GM12878 (cell line): Measurements from ENCODE around the gene TTC29. TPM values are rescaled to one million over a fixed set of nuclear protein-coding genes. Genes with fewer than 3 reads are reported as not detected.

Experiments
- ATAC-seq: fragments of 200-7000 bp; cut with Tn5 transposase; 3 replicates; pipeline ENCODE4 v1.9.1; 2020; ENCODE audit warnings: mild to moderate bottlenecking, moderate library complexity
- BruUV-seq: library from RNA; stranded (reverse); fragments of 400-500 nt; replicated peaks from 2 replicates; lab custom pipeline; 2021; lab: Mats Ljungman, UMichigan
- CTCF ChIA-PET: fragments of 300-600 bp; sonication (Branson Sonifier 250); formaldehyde crosslinking; extraction: SDS; loops from one replicate; lab custom pipeline; 2021; ENCODE audit warnings: inconsistent platforms; lab: Yijun Ruan, JAX
- POLR2A ChIA-PET: fragments of 350-600 bp; formaldehyde crosslinking; extraction: SDS; loops from one replicate; lab custom pipeline; 2021; ENCODE audit warnings: inconsistent platforms; lab: Charles Lee
- RAD21 ChIA-PET: fragments of 300-600 bp; sonication (Branson Sonifier 250); formaldehyde crosslinking; loops from one replicate; lab custom pipeline; 2023; ENCODE audit warnings: antibody characterized with exemption; ENCODE audit not compliant: unreplicated experiment; lab: Charles Lee
- SMC1A ChIA-PET: fragments of 300-600 bp; sonication (Branson Sonifier 250); formaldehyde crosslinking; loops from one replicate; lab custom pipeline; 2023; ENCODE audit not compliant: unreplicated experiment, uncharacterized antibody; lab: Charles Lee
- DNase-seq: peaks from one replicate; pipeline ENCODE4 v3.0.0-alpha.2; 2011; ENCODE audit warnings: low read depth, low spot score
- FAIRE-seq: peaks from 3 replicates; lab custom pipeline; 2011; peaks lifted over from hg19 to GRCh38; lab: Jason Lieb, UNC
- H2AFZ ChIP-seq: 2 replicates; pipeline ENCODE4 v1.6.0; 2011; ENCODE audit warnings: low read depth, low read length, control low read depth; ENCODE audit not compliant: control insufficient read depth
- H3K27ac ChIP-seq: 2 replicates; pipeline ENCODE4 v1.5.1; 2011; ENCODE audit warnings: control low read depth; ENCODE audit not compliant: control insufficient read depth, insufficient read depth
- H3K27me3 ChIP-seq, 2 experiments: replicated peaks in 1 of 2; 2 replicates each; pipeline versions ENCODE4 v1.6.0 to v1.6.1; 2011; ENCODE audit warnings: low read length in 1 of 2; ENCODE audit not compliant: control insufficient read depth in 2 of 2, insufficient read depth in 2 of 2
- H3K36me3 ChIP-seq, 2 experiments: 2 replicates each; pipeline ENCODE4 v1.5.1; 2011; ENCODE audit warnings: low read length in 1 of 2; ENCODE audit not compliant: control insufficient read depth in 2 of 2, insufficient read depth in 2 of 2
- H3K4me1 ChIP-seq: 2 replicates; pipeline ENCODE4 v1.6.1; 2011; ENCODE audit warnings: mild to moderate bottlenecking, low read length, moderate library complexity, mixed read lengths; ENCODE audit not compliant: control insufficient read depth, insufficient read depth
- H3K4me2 ChIP-seq: 2 replicates; pipeline ENCODE4 v1.6.0; 2011; ENCODE audit warnings: control low read depth; ENCODE audit not compliant: control insufficient read depth, insufficient read depth
- H3K4me3 ChIP-seq: fragments of 200-600 bp; sonication (generic); 2 replicates; pipeline ENCODE4 v1.5.1; 2016
- H3K79me2 ChIP-seq: 2 replicates; pipeline ENCODE4 v1.6.0; 2011; ENCODE audit warnings: low read length; ENCODE audit not compliant: control insufficient read depth, insufficient read depth
- H3K9ac ChIP-seq: 2 replicates; pipeline ENCODE4 v1.8.0; 2011; ENCODE audit warnings: low read length, control low read depth, mixed read lengths; ENCODE audit not compliant: control insufficient read depth, insufficient read depth
- H3K9me3 ChIP-seq: replicated peaks from 3 replicates; pipeline ENCODE4 v1.5.1; 2011; ENCODE audit warnings: mild to moderate bottlenecking, low read length; ENCODE audit not compliant: control insufficient read depth, insufficient read depth
- H4K20me1 ChIP-seq: 2 replicates; pipeline ENCODE4 v1.6.0; 2011; ENCODE audit not compliant: control insufficient read depth, insufficient read depth
- ASH2L ChIP-seq: fragments of 300-600, 200-600 bp; sonication (generic); IDR thresholded peaks from 2 replicates; pipeline ENCODE4 v1.6.1; 2017; ENCODE audit warnings: low read depth, mild to moderate bottlenecking, borderline replicate concordance
- CREB1 ChIP-seq: IDR thresholded peaks from 2 replicates; pipeline ENCODE4 v1.6.1; 2012; ENCODE audit warnings: low read depth, mild to moderate bottlenecking, inconsistent platforms
- MTA2 ChIP-seq: fragments of 450-650 bp; IDR thresholded peaks from 2 replicates; pipeline ENCODE4 v1.6.1; 2016; ENCODE audit warnings: low read depth, mild to moderate bottlenecking, moderate library complexity
- NRF1 ChIP-seq: conservative IDR thresholded peaks from 2 replicates; pipeline ENCODE4 v1.6.1; 2011; ENCODE audit warnings: mild to moderate bottlenecking, low read depth, low read length, improper control_type of control experiment
- PAX8 ChIP-seq: fragments of 450-650 bp; IDR thresholded peaks from 2 replicates; pipeline ENCODE4 v1.6.1; 2017; ENCODE audit warnings: mild to moderate bottlenecking, moderate library complexity
- SP1 ChIP-seq: IDR thresholded peaks from one replicate; pipeline ENCODE4 v1.6.1; 2011; ENCODE audit warnings: low read depth, low read length
- TCF3 ChIP-seq: IDR thresholded peaks from 2 replicates; pipeline ENCODE4 v1.6.1; 2012; ENCODE audit warnings: low read depth, mild to moderate bottlenecking, low read length, borderline replicate concordance; ENCODE audit not compliant: insufficient read depth
- ZNF207 ChIP-seq: fragments of 450-650 bp; IDR thresholded peaks from 2 replicates; pipeline ENCODE4 v1.6.1; 2014; ENCODE audit warnings: antibody characterized with exemption, mild to moderate bottlenecking, borderline replicate concordance
- WGBS: methylation state at CpG from one replicate; pipeline ENCODE4 v1.1.6; 2016; ENCODE audit warnings: low lambda C conversion rate; ENCODE audit not compliant: insufficient replicate concordance, insufficient coverage; ENCODE audit errors: missing lambda C conversion rate; 5-methylcytosine and 5-hydroxymethylcytosine counted together
- in situ Hi-C: fragments of 300-500 bp; cut with MboI; formaldehyde crosslinking; loops from 9 replicates; pipeline ENCODE4 v1.14.3; 2018; ENCODE audit warnings: mixed read lengths
- intact Hi-C: fragments of 100-400 bp; cut with micrococcal nuclease; formaldehyde crosslinking; loops from one replicate; pipeline ENCODE4 v1.14.2; 2022; ENCODE audit not compliant: unreplicated experiment
- polyA plus RNA-seq, 11 experiments: library from polyadenylated mRNA; depleted of rRNA in 4 of 11; unstranded in 6 of 11; stranded (reverse) in 5 of 11; fragments of >200 nt; fragmentation: Nextera tagmentation in 4 of 11; fragmentation: Illumina TruSeq in 1 of 11; extraction: Ambion mirVana in 4 of 11; extraction: Trizol in 1 of 11; gene quantifications; 1 replicate in 1 of 11; 2 replicates in 10 of 11; pipeline versions ENCODE4 v1.2.1 to v1.2.3, GENCODE V29; 2011 to 2016; ENCODE audit warnings: inconsistent platforms in 2 of 11, missing spikeins in 2 of 11, low read depth in 1 of 11
- total RNA-seq, 4 experiments: library from RNA; depleted of rRNA in 3 of 4; stranded (reverse); fragments of >200 nt in 3 of 4; fragmentation: Illumina TruSeq in 1 of 4; extraction: Trizol in 1 of 4; gene quantifications; 2 replicates each; pipeline versions ENCODE4 v1.2.1 to v1.2.3, GENCODE V29; 2013 to 2021
- TF ChIP-seq, protein P1 (sequence below): fragments of 450-650 bp; IDR thresholded peaks from 2 replicates; pipeline ENCODE4 v1.6.1; 2016; ENCODE audit warnings: mild to moderate bottlenecking
- TF ChIP-seq, protein P2 (sequence below): fragments of 450-650 bp; IDR thresholded peaks from 2 replicates; pipeline ENCODE4 v1.6.1; 2016; ENCODE audit warnings: mild to moderate bottlenecking
- TF ChIP-seq, protein P3 (sequence below): fragments of 450-650 bp; IDR thresholded peaks from 2 replicates; pipeline ENCODE4 v1.6.1; 2017; ENCODE audit warnings: mild to moderate bottlenecking, moderate library complexity
- TF ChIP-seq, protein P4 (sequence below): fragments of 450-650 bp; formaldehyde crosslinking; IDR thresholded peaks from 2 replicates; pipeline ENCODE4 v1.4.0; 2020; ENCODE audit warnings: mild to moderate bottlenecking, moderate library complexity

The TTC29 gene
- total and polyA plus RNA-seq, 10 of the 15 experiments (the other 5 are each of a cell fraction or from before 2014, with no cell fraction given): not detected

DNA sequence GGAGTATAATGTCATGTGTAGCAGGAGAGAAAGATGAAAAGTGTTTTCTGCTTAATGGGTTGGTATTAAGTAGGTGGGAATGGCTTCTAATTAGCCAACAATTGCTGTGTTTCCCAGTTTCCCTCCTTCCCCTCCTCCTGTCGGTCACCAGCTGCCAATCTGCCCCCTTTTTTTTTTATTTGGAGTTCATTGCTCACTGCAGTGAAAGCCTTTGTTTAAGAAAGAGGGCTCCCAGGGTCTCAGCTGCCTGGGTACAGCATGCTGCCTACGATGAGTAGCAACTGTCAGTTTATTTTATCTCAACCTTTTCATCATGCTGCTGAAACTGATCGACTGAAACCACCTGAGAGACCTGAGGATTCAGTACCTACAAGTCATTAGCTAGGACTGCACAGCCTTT is 157.9 kb downstream of the TTC29 start:
- no peaks in the 10 kb centered on the region for H3K27me3 ChIP-seq

More for the DNA sequence above, 157.9 kb downstream of the TTC29 start:
- intact Hi-C loops (loop anchor here (10.0 kb wide), 1 partner anchor 443 kb away; no protein-coding TSS in a partner anchor), in situ Hi-C loops (no loop called here)
- ChIA-PET RAD21 (no interaction called here), CTCF (no interaction called here), POLR2A (no interaction called here), SMC1A (no interaction called here)
- H4K20me1 ChIP-seq: no peaks in the 10 kb centered on the region
- H3K4me2 ChIP-seq: no peak overlapping the region
- TF ChIP-seq, protein P1, sequence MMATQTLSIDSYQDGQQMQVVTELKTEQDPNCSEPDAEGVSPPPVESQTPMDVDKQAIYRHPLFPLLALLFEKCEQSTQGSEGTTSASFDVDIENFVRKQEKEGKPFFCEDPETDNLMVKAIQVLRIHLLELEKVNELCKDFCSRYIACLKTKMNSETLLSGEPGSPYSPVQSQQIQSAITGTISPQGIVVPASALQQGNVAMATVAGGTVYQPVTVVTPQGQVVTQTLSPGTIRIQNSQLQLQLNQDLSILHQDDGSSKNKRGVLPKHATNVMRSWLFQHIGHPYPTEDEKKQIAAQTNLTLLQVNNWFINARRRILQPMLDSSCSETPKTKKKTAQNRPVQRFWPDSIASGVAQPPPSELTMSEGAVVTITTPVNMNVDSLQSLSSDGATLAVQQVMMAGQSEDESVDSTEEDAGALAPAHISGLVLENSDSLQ: no peak
- TF ChIP-seq ASH2L (no peak), CREB1 (no peak), TCF3 (no peak), ZNF207 (no peak), MTA2 (no peak), SP1 (no peak), PAX8 (no peak), NRF1 (no peak)
- TF ChIP-seq, protein P2, sequence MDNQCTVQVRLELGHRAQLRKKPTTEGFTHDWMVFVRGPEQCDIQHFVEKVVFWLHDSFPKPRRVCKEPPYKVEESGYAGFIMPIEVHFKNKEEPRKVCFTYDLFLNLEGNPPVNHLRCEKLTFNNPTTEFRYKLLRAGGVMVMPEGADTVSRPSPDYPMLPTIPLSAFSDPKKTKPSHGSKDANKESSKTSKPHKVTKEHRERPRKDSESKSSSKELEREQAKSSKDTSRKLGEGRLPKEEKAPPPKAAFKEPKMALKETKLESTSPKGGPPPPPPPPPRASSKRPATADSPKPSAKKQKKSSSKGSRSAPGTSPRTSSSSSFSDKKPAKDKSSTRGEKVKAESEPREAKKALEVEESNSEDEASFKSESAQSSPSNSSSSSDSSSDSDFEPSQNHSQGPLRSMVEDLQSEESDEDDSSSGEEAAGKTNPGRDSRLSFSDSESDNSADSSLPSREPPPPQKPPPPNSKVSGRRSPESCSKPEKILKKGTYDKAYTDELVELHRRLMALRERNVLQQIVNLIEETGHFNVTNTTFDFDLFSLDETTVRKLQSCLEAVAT: no peak
- TF ChIP-seq, protein P3, sequence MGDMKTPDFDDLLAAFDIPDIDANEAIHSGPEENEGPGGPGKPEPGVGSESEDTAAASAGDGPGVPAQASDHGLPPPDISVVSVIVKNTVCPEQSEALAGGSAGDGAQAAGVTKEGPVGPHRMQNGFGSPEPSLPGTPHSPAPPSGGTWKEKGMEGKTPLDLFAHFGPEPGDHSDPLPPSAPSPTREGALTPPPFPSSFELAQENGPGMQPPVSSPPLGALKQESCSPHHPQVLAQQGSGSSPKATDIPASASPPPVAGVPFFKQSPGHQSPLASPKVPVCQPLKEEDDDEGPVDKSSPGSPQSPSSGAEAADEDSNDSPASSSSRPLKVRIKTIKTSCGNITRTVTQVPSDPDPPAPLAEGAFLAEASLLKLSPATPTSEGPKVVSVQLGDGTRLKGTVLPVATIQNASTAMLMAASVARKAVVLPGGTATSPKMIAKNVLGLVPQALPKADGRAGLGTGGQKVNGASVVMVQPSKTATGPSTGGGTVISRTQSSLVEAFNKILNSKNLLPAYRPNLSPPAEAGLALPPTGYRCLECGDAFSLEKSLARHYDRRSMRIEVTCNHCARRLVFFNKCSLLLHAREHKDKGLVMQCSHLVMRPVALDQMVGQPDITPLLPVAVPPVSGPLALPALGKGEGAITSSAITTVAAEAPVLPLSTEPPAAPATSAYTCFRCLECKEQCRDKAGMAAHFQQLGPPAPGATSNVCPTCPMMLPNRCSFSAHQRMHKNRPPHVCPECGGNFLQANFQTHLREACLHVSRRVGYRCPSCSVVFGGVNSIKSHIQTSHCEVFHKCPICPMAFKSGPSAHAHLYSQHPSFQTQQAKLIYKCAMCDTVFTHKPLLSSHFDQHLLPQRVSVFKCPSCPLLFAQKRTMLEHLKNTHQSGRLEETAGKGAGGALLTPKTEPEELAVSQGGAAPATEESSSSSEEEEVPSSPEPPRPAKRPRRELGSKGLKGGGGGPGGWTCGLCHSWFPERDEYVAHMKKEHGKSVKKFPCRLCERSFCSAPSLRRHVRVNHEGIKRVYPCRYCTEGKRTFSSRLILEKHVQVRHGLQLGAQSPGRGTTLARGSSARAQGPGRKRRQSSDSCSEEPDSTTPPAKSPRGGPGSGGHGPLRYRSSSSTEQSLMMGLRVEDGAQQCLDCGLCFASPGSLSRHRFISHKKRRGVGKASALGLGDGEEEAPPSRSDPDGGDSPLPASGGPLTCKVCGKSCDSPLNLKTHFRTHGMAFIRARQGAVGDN: no peak
- TF ChIP-seq, protein P4, sequence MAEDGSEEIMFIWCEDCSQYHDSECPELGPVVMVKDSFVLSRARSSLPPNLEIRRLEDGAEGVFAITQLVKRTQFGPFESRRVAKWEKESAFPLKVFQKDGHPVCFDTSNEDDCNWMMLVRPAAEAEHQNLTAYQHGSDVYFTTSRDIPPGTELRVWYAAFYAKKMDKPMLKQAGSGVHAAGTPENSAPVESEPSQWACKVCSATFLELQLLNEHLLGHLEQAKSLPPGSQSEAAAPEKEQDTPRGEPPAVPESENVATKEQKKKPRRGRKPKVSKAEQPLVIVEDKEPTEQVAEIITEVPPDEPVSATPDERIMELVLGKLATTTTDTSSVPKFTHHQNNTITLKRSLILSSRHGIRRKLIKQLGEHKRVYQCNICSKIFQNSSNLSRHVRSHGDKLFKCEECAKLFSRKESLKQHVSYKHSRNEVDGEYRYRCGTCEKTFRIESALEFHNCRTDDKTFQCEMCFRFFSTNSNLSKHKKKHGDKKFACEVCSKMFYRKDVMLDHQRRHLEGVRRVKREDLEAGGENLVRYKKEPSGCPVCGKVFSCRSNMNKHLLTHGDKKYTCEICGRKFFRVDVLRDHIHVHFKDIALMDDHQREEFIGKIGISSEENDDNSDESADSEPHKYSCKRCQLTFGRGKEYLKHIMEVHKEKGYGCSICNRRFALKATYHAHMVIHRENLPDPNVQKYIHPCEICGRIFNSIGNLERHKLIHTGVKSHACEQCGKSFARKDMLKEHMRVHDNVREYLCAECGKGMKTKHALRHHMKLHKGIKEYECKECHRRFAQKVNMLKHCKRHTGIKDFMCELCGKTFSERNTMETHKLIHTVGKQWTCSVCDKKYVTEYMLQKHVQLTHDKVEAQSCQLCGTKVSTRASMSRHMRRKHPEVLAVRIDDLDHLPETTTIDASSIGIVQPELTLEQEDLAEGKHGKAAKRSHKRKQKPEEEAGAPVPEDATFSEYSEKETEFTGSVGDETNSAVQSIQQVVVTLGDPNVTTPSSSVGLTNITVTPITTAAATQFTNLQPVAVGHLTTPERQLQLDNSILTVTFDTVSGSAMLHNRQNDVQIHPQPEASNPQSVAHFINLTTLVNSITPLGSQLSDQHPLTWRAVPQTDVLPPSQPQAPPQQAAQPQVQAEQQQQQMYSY (CRISPR knock-in tag): no peak
- 0% methylated on average over 2 of the region's 3 CpGs for WGBS
- H3K4me1 ChIP-seq: no peaks in the 10 kb centered on the region
- no peak overlapping the region for H3K9ac ChIP-seq
- H3K27ac ChIP-seq: no peak overlapping the region
- no peak for DNase-seq
- no TSS peak for BruUV-seq
- H2AFZ ChIP-seq: no peak overlapping the region
- H3K79me2 ChIP-seq: no peaks in the 10 kb centered on the region
- H3K4me3 ChIP-seq: no peak overlapping the region
- no peaks in the 10 kb centered on the region for H3K9me3 ChIP-seq
- H3K36me3 ChIP-seq: no peaks in the 10 kb centered on the region
- no peak for FAIRE-seq
- ATAC-seq: no peak
